K562 (cell line): ENCODE measurements around the gene LAPTM5. TPM values are rescaled to one million over a fixed set of nuclear protein-coding genes. Genes with fewer than 3 reads are reported as not detected.

Experiments
- CBFA2T2 ChIP-seq: fragments of 450-650 bp; conservative IDR thresholded peaks from 2 replicates; pipeline ENCODE4 v1.6.1; 2017; ENCODE audit warnings: mild to moderate bottlenecking
- CREM ChIP-seq: IDR thresholded peaks from 2 replicates; pipeline ENCODE4 v1.6.1; 2014; ENCODE audit warnings: antibody characterized with exemption, low read depth
- DMBX1 ChIP-seq: fragments of 250-450 bp; sonication (Bioruptor Pico); IDR thresholded peaks from 2 replicates; pipeline ENCODE4 v1.8.0; 2022; ENCODE audit warnings: inconsistent platforms, mild to moderate bottlenecking, moderate library complexity, borderline replicate concordance
- ERF ChIP-seq: fragments of 450-650 bp; formaldehyde crosslinking; IDR thresholded peaks from 2 replicates; pipeline ENCODE4 v1.4.0; 2020; ENCODE audit warnings: mild to moderate bottlenecking, mixed read lengths
- FOS ChIP-seq: IDR thresholded peaks from 3 replicates; pipeline ENCODE4 v1.6.1; 2011; ENCODE audit not compliant: insufficient read length; ENCODE audit errors: extremely low read depth
- FOXK1 ChIP-seq: sonication (generic); formaldehyde crosslinking; IDR thresholded peaks from 2 replicates; pipeline ENCODE4 v1.8.0; 2022; ENCODE audit warnings: missing genetic modification reagents, mild to moderate bottlenecking, borderline replicate concordance
- FUS ChIP-seq: fragments of 200-400 bp; formaldehyde crosslinking; optimal IDR thresholded peaks from 2 replicates; pipeline ENCODE3; 2017; ENCODE audit warnings: low read depth, low read length
- NFXL1 ChIP-seq: fragments of 450-650 bp; formaldehyde crosslinking; IDR thresholded peaks from 2 replicates; pipeline ENCODE4 v1.4.0; 2021; ENCODE audit warnings: mild to moderate bottlenecking
- NR2F6 ChIP-seq: fragments of 450-650 bp; formaldehyde crosslinking; IDR thresholded peaks from 2 replicates; pipeline ENCODE4 v1.4.0; 2020; ENCODE audit warnings: mild to moderate bottlenecking
- PCBP2 ChIP-seq: fragments of 200-400 bp; formaldehyde crosslinking; IDR thresholded peaks from 2 replicates; pipeline ENCODE4 v1.6.1; 2018; ENCODE audit warnings: low read length, low read depth, mild to moderate bottlenecking, moderate library complexity; ENCODE audit not compliant: poor library complexity, severe bottlenecking
- TEAD1 ChIP-seq, 2 experiments: fragments of 450-650 bp in 1 of 2; sonication (generic) in 1 of 2; formaldehyde crosslinking; IDR thresholded peaks; 2 replicates each; pipeline versions ENCODE4 v1.4.0 to v1.8.0; 2020 to 2022; ENCODE audit warnings: mild to moderate bottlenecking in 2 of 2, missing genetic modification reagents in 1 of 2
- ZNF282 ChIP-seq: sonication (generic); formaldehyde crosslinking; IDR thresholded peaks from 2 replicates; pipeline ENCODE4 v1.8.1; 2023; ENCODE audit warnings: missing genetic modification reagents
- ZNF583 ChIP-seq: fragments of 250-450 bp; sonication (Bioruptor Pico); IDR thresholded peaks from 2 replicates; pipeline ENCODE4 v1.4.0; 2020
- polyA plus RNA-seq, 8 experiments: library from polyadenylated mRNA; depleted of rRNA in 4 of 8; stranded (reverse) in 5 of 8; unstranded in 3 of 8; fragments of >200 nt; fragmentation: Nextera tagmentation in 2 of 8; fragmentation: Illumina TruSeq in 1 of 8; extraction: Ambion mirVana in 2 of 8; extraction: Trizol in 1 of 8; gene quantifications; 2 replicates each; pipeline versions ENCODE4 v1.2.1 to v1.2.3, GENCODE V29; 2011 to 2014; ENCODE audit warnings: inconsistent platforms in 1 of 8, missing spikeins in 1 of 8
- total RNA-seq, 7 experiments: library from RNA; depleted of rRNA in 6 of 7; stranded (reverse); fragments of >200 nt in 6 of 7; fragmentation: Illumina TruSeq in 2 of 7; extraction: Trizol in 2 of 7; gene quantifications; 2 replicates each; pipeline versions ENCODE4 v1.2.1 to v1.2.3, GENCODE V29; 2011 to 2021; ENCODE audit warnings: low replicate concordance in 1 of 7
- TF ChIP-seq, protein P1 (sequence below): fragments of 250-450 bp; sonication (Bioruptor Pico); IDR thresholded peaks from 2 replicates; pipeline ENCODE4 v1.4.0; 2020; ENCODE audit warnings: mild to moderate bottlenecking
- TF ChIP-seq, protein P2 (sequence below): sonication (generic); formaldehyde crosslinking; IDR thresholded peaks from 2 replicates; pipeline ENCODE4 v1.8.0; 2023; ENCODE audit warnings: mild to moderate bottlenecking, missing genetic modification reagents
- TF ChIP-seq, protein P3 (sequence below): sonication (generic); formaldehyde crosslinking; IDR thresholded peaks from 2 replicates; pipeline ENCODE4 v1.8.0; 2022; ENCODE audit warnings: missing genetic modification reagents, mild to moderate bottlenecking, moderate library complexity, borderline replicate concordance
- TF ChIP-seq, protein P4 (sequence below): sonication (generic); formaldehyde crosslinking; IDR thresholded peaks from 2 replicates; pipeline ENCODE4 v1.8.1; 2023; ENCODE audit warnings: mild to moderate bottlenecking, missing genetic modification reagents
- TF ChIP-seq, protein P5 (sequence below): fragments of 150-350 bp; conservative IDR thresholded peaks from 2 replicates; pipeline ENCODE4 v1.6.1; 2014; ENCODE audit warnings: low read length

LAPTM5 gene
- total and polyA plus RNA-seq, 9 of the 15 experiments (the other 6 are each of a cell fraction or from before 2014, with no cell fraction given) = 2.4 to 47.3 (median 20.3) TPM

DNA sequence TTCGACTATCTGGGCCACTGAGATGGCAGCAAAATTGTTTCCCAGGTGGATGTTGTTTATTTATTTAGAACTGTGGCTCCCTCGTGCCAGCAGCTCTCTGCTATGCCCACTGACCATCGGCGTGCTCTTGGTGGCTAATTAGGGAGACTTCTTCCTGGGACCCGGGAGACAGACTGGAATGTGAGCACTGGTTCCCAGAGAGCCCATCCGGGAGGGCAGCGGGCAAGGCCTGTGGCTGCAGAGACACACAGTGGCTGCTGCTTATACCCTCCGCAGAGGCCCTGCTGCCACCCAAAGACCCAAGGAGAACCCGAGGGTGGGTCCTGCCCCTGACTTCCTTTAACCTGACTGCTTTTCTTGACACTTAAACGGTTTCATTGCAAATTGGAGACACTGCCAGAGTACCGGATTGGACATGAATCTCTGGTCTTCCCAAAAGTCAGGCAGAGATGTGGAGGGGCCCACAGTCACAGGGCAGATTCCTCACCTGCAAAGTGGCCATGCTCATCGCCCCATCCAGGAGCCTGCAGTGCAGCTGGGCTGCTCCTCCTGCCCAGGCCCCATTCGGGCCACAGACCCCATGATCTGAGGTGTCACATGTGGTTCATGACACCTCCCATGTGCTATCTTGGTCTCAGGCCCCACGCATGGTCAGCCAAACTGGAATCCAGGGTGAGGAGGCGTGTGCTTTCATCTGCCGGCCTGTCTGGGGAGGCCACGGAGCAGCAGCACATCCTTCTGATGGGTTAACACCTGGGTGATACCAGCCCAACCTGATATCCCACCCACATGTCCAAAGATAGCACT is 28.5 kb downstream of the LAPTM5 start (continued):
- TF ChIP-seq, protein P1, sequence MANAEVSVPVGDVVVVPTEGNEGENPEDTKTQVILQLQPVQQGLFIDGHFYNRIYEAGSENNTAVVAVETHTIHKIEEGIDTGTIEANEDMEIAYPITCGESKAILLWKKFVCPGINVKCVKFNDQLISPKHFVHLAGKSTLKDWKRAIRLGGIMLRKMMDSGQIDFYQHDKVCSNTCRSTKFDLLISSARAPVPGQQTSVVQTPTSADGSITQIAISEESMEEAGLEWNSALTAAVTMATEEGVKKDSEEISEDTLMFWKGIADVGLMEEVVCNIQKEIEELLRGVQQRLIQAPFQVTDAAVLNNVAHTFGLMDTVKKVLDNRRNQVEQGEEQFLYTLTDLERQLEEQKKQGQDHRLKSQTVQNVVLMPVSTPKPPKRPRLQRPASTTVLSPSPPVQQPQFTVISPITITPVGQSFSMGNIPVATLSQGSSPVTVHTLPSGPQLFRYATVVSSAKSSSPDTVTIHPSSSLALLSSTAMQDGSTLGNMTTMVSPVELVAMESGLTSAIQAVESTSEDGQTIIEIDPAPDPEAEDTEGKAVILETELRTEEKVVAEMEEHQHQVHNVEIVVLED (CRISPR knock-in tag) = 0 out of 2 replicates have a peak, but pooled peaks have one; percentile 18
- TF ChIP-seq FOXK1 (CRISPR knock-in tag) (no peak), TEAD1 (CRISPR knock-in tag; IDR thresholded peaks at IDR 0.05) (no peak), NFXL1 (CRISPR knock-in tag) (no peak), PCBP2 (no peak), FOS (no peak), FUS (no peak), ZNF282 (CRISPR knock-in tag) (no peak), CBFA2T2 (no peak), ERF (CRISPR knock-in tag) (peak; percentile 88), CREM (0 out of 2 replicates have a peak, but pooled peaks have one; percentile 12), NR2F6 (no peak), ZNF583 (peak; percentile 70; the same call in 1 of the 2 replicates), DMBX1 (peak; percentile 46; the same call in 1 of the 2 replicates)
- TF ChIP-seq, protein P2, sequence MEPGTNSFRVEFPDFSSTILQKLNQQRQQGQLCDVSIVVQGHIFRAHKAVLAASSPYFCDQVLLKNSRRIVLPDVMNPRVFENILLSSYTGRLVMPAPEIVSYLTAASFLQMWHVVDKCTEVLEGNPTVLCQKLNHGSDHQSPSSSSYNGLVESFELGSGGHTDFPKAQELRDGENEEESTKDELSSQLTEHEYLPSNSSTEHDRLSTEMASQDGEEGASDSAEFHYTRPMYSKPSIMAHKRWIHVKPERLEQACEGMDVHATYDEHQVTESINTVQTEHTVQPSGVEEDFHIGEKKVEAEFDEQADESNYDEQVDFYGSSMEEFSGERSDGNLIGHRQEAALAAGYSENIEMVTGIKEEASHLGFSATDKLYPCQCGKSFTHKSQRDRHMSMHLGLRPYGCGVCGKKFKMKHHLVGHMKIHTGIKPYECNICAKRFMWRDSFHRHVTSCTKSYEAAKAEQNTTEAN (CRISPR knock-in tag) = no peak
- TF ChIP-seq, protein P3, sequence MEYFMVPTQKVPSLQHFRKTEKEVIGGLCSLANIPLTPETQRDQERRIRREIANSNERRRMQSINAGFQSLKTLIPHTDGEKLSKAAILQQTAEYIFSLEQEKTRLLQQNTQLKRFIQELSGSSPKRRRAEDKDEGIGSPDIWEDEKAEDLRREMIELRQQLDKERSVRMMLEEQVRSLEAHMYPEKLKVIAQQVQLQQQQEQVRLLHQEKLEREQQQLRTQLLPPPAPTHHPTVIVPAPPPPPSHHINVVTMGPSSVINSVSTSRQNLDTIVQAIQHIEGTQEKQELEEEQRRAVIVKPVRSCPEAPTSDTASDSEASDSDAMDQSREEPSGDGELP (CRISPR knock-in tag) = no peak
- TF ChIP-seq, protein P4, sequence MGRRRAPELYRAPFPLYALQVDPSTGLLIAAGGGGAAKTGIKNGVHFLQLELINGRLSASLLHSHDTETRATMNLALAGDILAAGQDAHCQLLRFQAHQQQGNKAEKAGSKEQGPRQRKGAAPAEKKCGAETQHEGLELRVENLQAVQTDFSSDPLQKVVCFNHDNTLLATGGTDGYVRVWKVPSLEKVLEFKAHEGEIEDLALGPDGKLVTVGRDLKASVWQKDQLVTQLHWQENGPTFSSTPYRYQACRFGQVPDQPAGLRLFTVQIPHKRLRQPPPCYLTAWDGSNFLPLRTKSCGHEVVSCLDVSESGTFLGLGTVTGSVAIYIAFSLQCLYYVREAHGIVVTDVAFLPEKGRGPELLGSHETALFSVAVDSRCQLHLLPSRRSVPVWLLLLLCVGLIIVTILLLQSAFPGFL (CRISPR knock-in tag) = no peak
- TF ChIP-seq, protein P5, sequence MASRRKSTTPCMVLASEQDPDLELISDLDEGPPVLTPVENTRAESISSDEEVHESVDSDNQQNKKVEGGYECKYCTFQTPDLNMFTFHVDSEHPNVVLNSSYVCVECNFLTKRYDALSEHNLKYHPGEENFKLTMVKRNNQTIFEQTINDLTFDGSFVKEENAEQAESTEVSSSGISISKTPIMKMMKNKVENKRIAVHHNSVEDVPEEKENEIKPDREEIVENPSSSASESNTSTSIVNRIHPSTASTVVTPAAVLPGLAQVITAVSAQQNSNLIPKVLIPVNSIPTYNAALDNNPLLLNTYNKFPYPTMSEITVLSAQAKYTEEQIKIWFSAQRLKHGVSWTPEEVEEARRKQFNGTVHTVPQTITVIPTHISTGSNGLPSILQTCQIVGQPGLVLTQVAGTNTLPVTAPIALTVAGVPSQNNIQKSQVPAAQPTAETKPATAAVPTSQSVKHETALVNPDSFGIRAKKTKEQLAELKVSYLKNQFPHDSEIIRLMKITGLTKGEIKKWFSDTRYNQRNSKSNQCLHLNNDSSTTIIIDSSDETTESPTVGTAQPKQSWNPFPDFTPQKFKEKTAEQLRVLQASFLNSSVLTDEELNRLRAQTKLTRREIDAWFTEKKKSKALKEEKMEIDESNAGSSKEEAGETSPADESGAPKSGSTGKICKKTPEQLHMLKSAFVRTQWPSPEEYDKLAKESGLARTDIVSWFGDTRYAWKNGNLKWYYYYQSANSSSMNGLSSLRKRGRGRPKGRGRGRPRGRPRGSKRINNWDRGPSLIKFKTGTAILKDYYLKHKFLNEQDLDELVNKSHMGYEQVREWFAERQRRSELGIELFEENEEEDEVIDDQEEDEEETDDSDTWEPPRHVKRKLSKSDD = no peak
